Spleen (tissue), 11 donors: ENCODE measurements around the gene FRAT2. TPM values are rescaled to one million over a fixed set of nuclear protein-coding genes. Genes with fewer than 3 reads are reported as not detected.

Experiments
- DNase-seq: peaks from one replicate; pipeline ENCODE4 v3.0.0-alpha.2; 2020
- H3K27ac ChIP-seq, 8 donors: fragments of 200-600 bp; sonication (generic) in 7 of 8; 1 replicate in 4 of 8; 2 replicates in 4 of 8; pipeline versions ENCODE4 v1.5.0 to v1.8.0; 2016 to 2021; ENCODE audit warnings: inconsistent platforms in 4 of 8, mild to moderate bottlenecking in 4 of 8, moderate library complexity in 1 of 8
- H3K27me3 ChIP-seq, 7 donors: fragments of 200-600 bp; sonication (generic) in 6 of 7; replicated peaks in 1 of 7; 1 replicate in 4 of 7; 2 replicates in 3 of 7; pipeline versions ENCODE4 v1.5.0 to v1.8.0; 2016 to 2021; ENCODE audit warnings: inconsistent platforms in 3 of 7, mild to moderate bottlenecking in 1 of 7
- H3K36me3 ChIP-seq, 6 donors: fragments of 200-600 bp; sonication (generic) in 5 of 6; 1 replicate in 4 of 6; 2 replicates in 2 of 6; pipeline versions ENCODE4 v1.5.0 to v1.8.0; 2016 to 2021; ENCODE audit warnings: inconsistent platforms in 2 of 6
- H3K4me1 ChIP-seq, 6 donors: fragments of 200-600 bp; sonication (generic) in 5 of 6; 1 replicate in 3 of 6; 2 replicates in 3 of 6; pipeline versions ENCODE4 v1.5.0 to v1.8.0; 2016 to 2021; ENCODE audit warnings: inconsistent platforms in 3 of 6
- H3K4me3 ChIP-seq, 8 donors: fragments of 200-600 bp; sonication (generic) in 7 of 8; 1 replicate in 4 of 8; 2 replicates in 4 of 8; pipeline versions ENCODE4 v1.5.0 to v1.8.0; 2016 to 2021; ENCODE audit warnings: inconsistent platforms in 4 of 8, mild to moderate bottlenecking in 4 of 8, moderate library complexity in 2 of 8
- H3K9me3 ChIP-seq, 8 donors: fragments of 200-600 bp; sonication (generic) in 7 of 8; 1 replicate in 4 of 8; 2 replicates in 4 of 8; pipeline versions ENCODE4 v1.5.0 to v1.8.0; 2016 to 2021; ENCODE audit warnings: inconsistent platforms in 4 of 8
- POLR2A ChIP-seq, 3 donors: fragments of 450-650 bp; IDR thresholded peaks; one replicate each; pipeline ENCODE4 v1.5.1; 2017; ENCODE audit warnings: antibody characterized with exemption in 3 of 3, mild to moderate bottlenecking in 1 of 3
- POLR2AphosphoS5 ChIP-seq, 3 donors: sonication (generic); formaldehyde crosslinking; IDR thresholded peaks; one replicate each; pipeline ENCODE4 v1.5.1; 2017; ENCODE audit warnings: antibody characterized with exemption in 3 of 3
- WGBS, 5 donors: extraction: QIAGEN DNeasy Blood & Tissue Kit in 3 of 5; methylation state at CpG; one replicate each; pipeline versions ENCODE4 v1.1.5 to v1.1.7; 2013 to 2018; 5-methylcytosine and 5-hydroxymethylcytosine counted together
- intact Hi-C: fragments of 100-400 bp; cut with DNase I; formaldehyde crosslinking; loops from one replicate; pipeline ENCODE4 v1.15.0; 2023; ENCODE audit warnings: low total_unique reads
- polyA plus RNA-seq, 3 donors: library from polyadenylated mRNA; stranded (reverse); fragments of 200-250 nt; gene quantifications; one replicate each; pipeline ENCODE4 v1.2.1, GENCODE V29; 2013
- total RNA-seq, 7 donors: library from RNA; depleted of rRNA in 3 of 7; stranded (reverse); fragments of >200 nt in 3 of 7; fragmentation: NEBNext Ultra II Directional in 4 of 7; extraction: Animal tissue kit (Norgen Biotek cat#: 25700) in 4 of 7; gene quantifications; one replicate each; pipeline versions ENCODE4 v1.1.0 to v1.2.1, GENCODE V29; 2016 to 2021
- TF ChIP-seq, protein P1 (sequence below), 11 experiments: fragments of 200-600 bp in 7 of 11; fragments of 450-650 bp in 4 of 11; sonication (generic) in 4 of 11; IDR thresholded peaks in 8 of 11; conservative IDR thresholded peaks in 3 of 11; 1 replicate in 7 of 11; 2 replicates in 4 of 11; pipeline versions ENCODE4 v1.4.0 to v1.8.0; 2016 to 2021; ENCODE audit warnings: antibody characterized with exemption in 11 of 11, inconsistent platforms in 4 of 11, mild to moderate bottlenecking in 1 of 11
- donor health status: healthy with polysubstance abuse.
- donor health status: DM: no; HTN: no; CAD: no; lungs with moderate emphysema.
- donor health status: DM: no; HTN: no; CAD: no.
- donor health status: Bipolar disorder and iron deficiency.
- donor health status: healthy.
- donor health status: DM: no; HTN: no; CAD: no.
- donor health status: DM: yes; HTN: yes; CAD: no.

The FRAT2 gene
- total and polyA plus RNA-seq, 10 donors, result 12.3 to 75.6 (median 36.8) TPM

GRCh38 chr10:97335188-97335619 lies 675 bp upstream of the FRAT2 start:
- DNase-seq, result peak; percentile 87
- intact Hi-C loops, result no loop called here
- Histone ChIP-seq H3K9me3 (no peaks in the 10 kb centered on the region), H3K27ac (peak overlapping the region; percentile 94 to 100 (median 98)), H3K27me3 (no peaks in the 10 kb centered on the region), H3K4me1 (peaks cover 19 to 63% (median 45%) of the 10 kb centered on the region in 6 donors), H3K4me3 (peak overlapping the region; percentile 88 to 99 (median 96)), H3K36me3 (peaks cover 0 to 21% (median 0%) of the 10 kb centered on the region in 6 donors)
- TF ChIP-seq, protein P1, sequence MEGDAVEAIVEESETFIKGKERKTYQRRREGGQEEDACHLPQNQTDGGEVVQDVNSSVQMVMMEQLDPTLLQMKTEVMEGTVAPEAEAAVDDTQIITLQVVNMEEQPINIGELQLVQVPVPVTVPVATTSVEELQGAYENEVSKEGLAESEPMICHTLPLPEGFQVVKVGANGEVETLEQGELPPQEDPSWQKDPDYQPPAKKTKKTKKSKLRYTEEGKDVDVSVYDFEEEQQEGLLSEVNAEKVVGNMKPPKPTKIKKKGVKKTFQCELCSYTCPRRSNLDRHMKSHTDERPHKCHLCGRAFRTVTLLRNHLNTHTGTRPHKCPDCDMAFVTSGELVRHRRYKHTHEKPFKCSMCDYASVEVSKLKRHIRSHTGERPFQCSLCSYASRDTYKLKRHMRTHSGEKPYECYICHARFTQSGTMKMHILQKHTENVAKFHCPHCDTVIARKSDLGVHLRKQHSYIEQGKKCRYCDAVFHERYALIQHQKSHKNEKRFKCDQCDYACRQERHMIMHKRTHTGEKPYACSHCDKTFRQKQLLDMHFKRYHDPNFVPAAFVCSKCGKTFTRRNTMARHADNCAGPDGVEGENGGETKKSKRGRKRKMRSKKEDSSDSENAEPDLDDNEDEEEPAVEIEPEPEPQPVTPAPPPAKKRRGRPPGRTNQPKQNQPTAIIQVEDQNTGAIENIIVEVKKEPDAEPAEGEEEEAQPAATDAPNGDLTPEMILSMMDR (IDR thresholded peaks at IDR 0.05 in 8 of 11, conservative IDR thresholded peaks at IDR 0.05 in 3 of 11), result no peak
- TF ChIP-seq POLR2A (IDR thresholded peaks at IDR 0.05), result no peak
- no peak for TF ChIP-seq POLR2AphosphoS5 (IDR thresholded peaks at IDR 0.05)
- WGBS, 5 donors, result 5 to 9% (median 7%) methylated on average over 25 of the region's 25 CpGs

DNA sequence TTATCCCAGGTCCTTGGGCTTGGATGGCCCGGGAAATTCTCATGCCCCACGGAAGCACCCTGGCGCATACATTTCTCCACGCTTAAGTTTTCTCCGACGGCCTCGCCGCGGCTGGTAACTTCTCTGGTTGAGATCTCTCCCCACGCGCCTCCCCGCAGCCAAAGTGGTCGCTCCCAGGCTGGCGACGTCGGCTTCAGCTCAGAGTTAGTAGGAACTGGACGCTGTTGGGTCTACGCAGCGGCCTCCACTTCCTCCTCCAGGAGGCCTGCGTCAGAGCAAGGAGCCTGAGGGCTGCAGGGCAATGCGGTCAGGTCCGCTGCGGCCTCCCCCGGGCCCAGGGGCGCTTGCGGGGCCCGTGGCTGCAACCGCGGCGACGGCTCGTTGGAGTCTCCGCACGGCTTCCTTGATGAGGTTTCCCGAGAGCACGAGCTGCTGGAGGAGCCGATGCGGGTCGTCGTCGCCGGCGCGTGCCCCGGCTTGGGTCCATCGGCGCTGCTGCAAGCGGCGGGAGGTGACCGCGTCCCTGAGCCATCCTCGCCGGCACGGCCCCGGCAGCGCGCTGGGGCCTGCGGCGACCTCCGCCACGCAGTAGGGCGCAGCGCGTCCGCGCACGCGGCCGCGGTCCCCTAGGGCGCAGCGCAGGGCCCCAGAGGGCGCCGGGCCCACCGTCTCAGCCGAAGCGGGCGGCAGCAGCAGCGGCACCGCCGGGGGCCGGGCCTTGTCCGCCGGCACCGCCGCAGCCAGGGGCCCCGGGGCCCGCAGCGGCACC lies 744 bp downstream of the FRAT2 start:
- peak overlapping the region; percentile 94 to 100 (median 98) for H3K27ac ChIP-seq
- 0 to 1% (median 1%) methylated on average over 23 to 89 of the region's 89 CpGs for WGBS, 5 donors
- intact Hi-C loops, result no loop called here
- peak overlapping the region; percentile 88 to 99 (median 96) for H3K4me3 ChIP-seq
- TF ChIP-seq POLR2A (IDR thresholded peaks at IDR 0.05), result no peak
- TF ChIP-seq POLR2AphosphoS5 (IDR thresholded peaks at IDR 0.05), result peak; percentile 80 to 86 (median 83)
- TF ChIP-seq, protein P1 (IDR thresholded peaks at IDR 0.05 in 8 of 11, conservative IDR thresholded peaks at IDR 0.05 in 3 of 11), result peak in 1 of 11 experiments; percentile 12
- DNase-seq, result peak; percentile 93
- no peaks in the 10 kb centered on the region for H3K27me3 ChIP-seq
- peaks cover 0 to 35% (median 7%) of the 10 kb centered on the region in 6 donors for H3K36me3 ChIP-seq
- peaks cover 19 to 77% (median 56%) of the 10 kb centered on the region in 6 donors for H3K4me1 ChIP-seq
- no peaks in the 10 kb centered on the region for H3K9me3 ChIP-seq

DNA sequence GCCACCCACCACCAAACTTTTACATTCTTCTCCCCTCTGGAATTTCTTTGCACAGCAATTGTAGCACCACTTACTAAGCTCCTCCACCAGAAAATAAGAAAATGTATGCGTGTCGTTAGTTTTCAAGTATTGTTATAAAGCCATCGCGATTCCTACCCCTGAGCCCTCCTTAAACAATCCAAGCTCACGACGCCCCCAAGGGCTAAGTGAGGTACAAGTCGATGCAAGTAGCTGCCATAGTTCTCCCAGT lies 1.3 kb downstream of the FRAT2 start:
- no peaks in the 10 kb centered on the region for H3K9me3 ChIP-seq
- WGBS, 5 donors, result 2 to 9% (median 5%) methylated on average over 7 of the region's 7 CpGs
- H3K4me1 ChIP-seq, result peaks cover 19 to 82% (median 57%) of the 10 kb centered on the region in 6 donors
- H3K36me3 ChIP-seq, result peaks cover 0 to 40% (median 8%) of the 10 kb centered on the region in 6 donors
- intact Hi-C loops, result no loop called here
- peak overlapping the region; percentile 88 to 99 (median 96) for H3K4me3 ChIP-seq
- H3K27ac ChIP-seq, result peak overlapping the region; percentile 94 to 100 (median 98)
- no peak for DNase-seq
- TF ChIP-seq, protein P1 (IDR thresholded peaks at IDR 0.05 in 8 of 11, conservative IDR thresholded peaks at IDR 0.05 in 3 of 11), result peak in 1 of 11 experiments; percentile 3
- TF ChIP-seq POLR2A (IDR thresholded peaks at IDR 0.05) (no peak), POLR2AphosphoS5 (IDR thresholded peaks at IDR 0.05) (no peak)
- no peaks in the 10 kb centered on the region for H3K27me3 ChIP-seq

GRCh38 chr10:97332591-97333350 lies 1.8 kb downstream of the FRAT2 start:
- 17 to 27% (median 23%) methylated on average over 18 of the region's 18 CpGs for WGBS, 5 donors
- TF ChIP-seq POLR2A (IDR thresholded peaks at IDR 0.05) (peak in 1 of 3 donors; percentile 35), POLR2AphosphoS5 (IDR thresholded peaks at IDR 0.05) (peak in 2 of 3 donors; percentile 34 to 45)
- TF ChIP-seq, protein P1 (IDR thresholded peaks at IDR 0.05 in 8 of 11, conservative IDR thresholded peaks at IDR 0.05 in 3 of 11), result peak in 3 of 11 experiments; percentile 6 to 34 (median 15)
- H3K27ac ChIP-seq, result peak overlapping the region; percentile 94 to 100 (median 98)
- DNase-seq, result no peak
- no peaks in the 10 kb centered on the region for H3K27me3 ChIP-seq
- peak overlapping the region; percentile 88 to 99 (median 96) for H3K4me3 ChIP-seq
- intact Hi-C loops, result no loop called here
- H3K36me3 ChIP-seq, result peaks cover 0 to 46% (median 8%) of the 10 kb centered on the region in 6 donors
- H3K4me1 ChIP-seq, result peaks cover 19 to 87% (median 60%) of the 10 kb centered on the region in 6 donors
- H3K9me3 ChIP-seq, result no peaks in the 10 kb centered on the region
